HG02759 (cell line): Measurements from ENCODE around the gene PDK2.

Source experiments
- ATAC-seq: cut with Tn5 transposase; IDR thresholded peaks from one replicate; pipeline ENCODE4 v1.9.1; 2021; ENCODE audit warnings: mild to moderate bottlenecking, moderate library complexity; ENCODE audit not compliant: unreplicated experiment

Gene PDK2

GRCh38 chr17:50114849-50115357 lies 19.8 kb downstream of the PDK2 start:
- ATAC-seq, result no peak

GRCh38 chr17:50115756-50116155 lies 20.6 kb downstream of the PDK2 start:
- ATAC-seq, result no peak

- ATAC-seq, result peak; percentile 70
Observed at GRCh38 chr17:50117202-50118051, 22.3 kb downstream of the PDK2 start.

GRCh38 chr17:50118076-50118827 lies 23.1 kb downstream of the PDK2 start:
- ATAC-seq, result no peak

- ATAC-seq, result no peak
Observed at GRCh38 chr17:50118828-50119218, 23.7 kb downstream of the PDK2 start.

- no peak for ATAC-seq
Observed at GRCh38 chr17:50120475-50121253, 25.5 kb downstream of the PDK2 start.

GRCh38 chr17:50122945-50123344 lies 27.8 kb downstream of the PDK2 start:
- no peak for ATAC-seq

GRCh38 chr17:50123649-50124349 lies 28.6 kb downstream of the PDK2 start:
- ATAC-seq, result no peak

- ATAC-seq, result no peak
Observed at GRCh38 chr17:50125420-50125997, 30.4 kb downstream of the PDK2 start.

- no peak for ATAC-seq
Observed at GRCh38 chr17:50127697-50128361, 32.7 kb downstream of the PDK2 start.

- no peak for ATAC-seq
Observed at GRCh38 chr17:50128441-50129352, 33.5 kb downstream of the PDK2 start.

- no peak for ATAC-seq
Observed at GRCh38 chr17:50129353-50129727, 34.2 kb downstream of the PDK2 start.

- no peak for ATAC-seq
Observed at GRCh38 chr17:50129728-50130558, 34.8 kb downstream of the PDK2 start, which contains the start of gene SAMD14. Gene SAMD14, minus strand, starts transcription at chr17:50130160. Its CDS starts 5,201 bp downstream, at chr17:50124959.

- no peak for ATAC-seq
Observed at GRCh38 chr17:50130559-50131305, 35.6 kb downstream of the PDK2 start.

GRCh38 chr17:50132104-50132794 lies 37.1 kb downstream of the PDK2 start:
- no peak for ATAC-seq

GRCh38 chr17:50133028-50133768 lies 38.0 kb downstream of the PDK2 start:
- no peak for ATAC-seq
